Stimulated activated CD8-positive, alpha-beta memory T cell treated with anti-CD3 and anti-CD28 coated beads, Interleukin-15, amount 100 ng/mL, for 24 hours (primary cell): ENCODE data around the gene GALNT17.

Experiments used
- DNase-seq: peaks from one replicate; pipeline ENCODE4 v3.0.0-alpha.2; 2020; ENCODE audit warnings: low read depth

GALNT17 gene

DNA sequence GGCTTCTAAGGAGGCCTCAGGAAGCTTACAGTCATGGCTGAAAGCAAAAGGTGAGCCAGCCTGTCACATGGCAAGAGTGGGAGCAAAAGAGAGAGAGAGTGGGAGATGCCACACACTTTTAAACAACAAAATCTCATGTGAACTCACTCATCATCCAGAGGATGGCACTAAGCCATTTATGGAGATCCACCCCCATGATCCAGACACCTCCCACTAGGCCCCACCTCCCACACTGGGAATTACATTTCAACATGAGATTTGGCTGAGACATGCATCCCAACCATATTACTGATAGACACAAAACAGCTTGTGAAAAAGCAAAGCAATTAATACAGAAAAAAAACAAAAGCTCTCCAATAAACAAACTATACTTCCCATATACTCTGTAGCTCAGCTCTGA lies 210.3 kb downstream of the GALNT17 start:
- no peak for DNase-seq

DNA sequence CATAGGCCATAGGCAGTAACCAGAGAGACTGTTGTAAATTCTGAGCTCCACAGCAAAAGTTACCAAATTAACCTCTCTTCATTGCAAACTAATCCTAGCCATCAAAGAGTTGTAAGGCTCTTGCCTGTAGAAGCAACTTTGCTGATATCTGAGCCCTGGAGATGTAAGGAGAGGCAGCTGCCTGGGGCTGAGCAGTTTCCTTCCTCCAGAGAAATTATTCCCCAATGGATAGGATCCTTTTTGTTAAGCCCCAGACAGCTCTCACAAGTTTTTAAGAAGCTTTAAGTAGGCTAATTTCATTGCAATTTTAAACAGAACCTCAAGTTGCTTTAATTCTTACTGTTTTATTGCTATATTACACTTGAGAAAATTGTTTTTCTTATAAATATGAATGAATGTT lies 211.1 kb downstream of the GALNT17 start:
- no peak for DNase-seq

DNA sequence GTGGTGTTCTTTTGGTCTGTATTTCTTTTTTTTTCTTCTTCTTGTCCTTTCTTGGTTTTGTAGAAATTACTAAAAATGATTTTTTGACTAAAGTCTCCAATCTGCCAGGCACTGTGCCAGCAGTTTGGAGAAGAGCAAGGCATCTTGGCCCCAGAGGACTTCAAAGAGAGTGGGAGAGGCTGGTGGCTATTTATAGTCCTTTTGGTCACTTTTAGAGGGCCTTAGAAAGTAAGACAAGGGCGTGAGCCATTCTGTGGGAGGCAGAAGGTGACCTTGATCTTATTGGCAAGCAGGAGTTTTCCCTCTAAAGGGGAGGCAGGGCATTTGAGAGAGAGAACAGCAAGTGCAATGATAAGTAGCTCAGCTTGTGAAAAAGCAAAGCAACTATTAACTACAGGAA lies 211.9 kb downstream of the GALNT17 start:
- DNase-seq, result no peak

DNA sequence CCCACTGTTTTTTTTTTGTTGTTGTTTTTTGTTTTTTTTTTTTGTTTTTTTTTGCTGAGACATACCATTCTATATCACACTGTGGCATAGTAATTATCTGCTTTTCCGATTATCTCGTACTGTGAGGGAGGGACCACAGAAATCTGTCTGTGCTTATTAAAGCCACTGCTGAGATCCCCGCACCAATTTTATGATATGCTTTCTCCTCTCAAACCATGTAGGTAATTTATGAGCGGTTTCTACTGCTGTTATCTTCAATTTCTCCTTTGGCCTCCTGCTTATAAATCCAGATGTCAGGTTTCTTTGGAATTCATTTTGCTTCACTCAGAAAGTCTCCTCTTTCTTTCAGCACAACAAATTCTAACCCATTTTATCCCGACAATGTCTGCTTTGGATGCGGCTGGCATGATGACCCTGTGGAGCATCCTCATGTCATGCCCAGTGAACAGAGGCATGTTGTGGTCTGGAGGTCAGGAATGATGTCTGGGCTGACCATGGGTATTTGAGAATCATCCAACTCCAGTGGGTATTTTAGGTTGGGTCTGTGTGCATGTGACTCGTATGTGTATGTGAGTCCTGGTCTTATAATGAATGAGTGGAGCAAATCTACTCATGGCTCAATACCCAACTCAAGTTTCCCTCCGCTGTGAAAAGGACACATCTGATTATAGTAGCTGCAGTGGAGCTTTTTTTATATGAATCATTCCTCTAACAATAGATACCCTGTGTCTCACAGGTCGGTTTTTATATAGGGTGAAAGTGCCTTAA lies 213.4 kb downstream of the GALNT17 start:
- no peak for DNase-seq

DNA sequence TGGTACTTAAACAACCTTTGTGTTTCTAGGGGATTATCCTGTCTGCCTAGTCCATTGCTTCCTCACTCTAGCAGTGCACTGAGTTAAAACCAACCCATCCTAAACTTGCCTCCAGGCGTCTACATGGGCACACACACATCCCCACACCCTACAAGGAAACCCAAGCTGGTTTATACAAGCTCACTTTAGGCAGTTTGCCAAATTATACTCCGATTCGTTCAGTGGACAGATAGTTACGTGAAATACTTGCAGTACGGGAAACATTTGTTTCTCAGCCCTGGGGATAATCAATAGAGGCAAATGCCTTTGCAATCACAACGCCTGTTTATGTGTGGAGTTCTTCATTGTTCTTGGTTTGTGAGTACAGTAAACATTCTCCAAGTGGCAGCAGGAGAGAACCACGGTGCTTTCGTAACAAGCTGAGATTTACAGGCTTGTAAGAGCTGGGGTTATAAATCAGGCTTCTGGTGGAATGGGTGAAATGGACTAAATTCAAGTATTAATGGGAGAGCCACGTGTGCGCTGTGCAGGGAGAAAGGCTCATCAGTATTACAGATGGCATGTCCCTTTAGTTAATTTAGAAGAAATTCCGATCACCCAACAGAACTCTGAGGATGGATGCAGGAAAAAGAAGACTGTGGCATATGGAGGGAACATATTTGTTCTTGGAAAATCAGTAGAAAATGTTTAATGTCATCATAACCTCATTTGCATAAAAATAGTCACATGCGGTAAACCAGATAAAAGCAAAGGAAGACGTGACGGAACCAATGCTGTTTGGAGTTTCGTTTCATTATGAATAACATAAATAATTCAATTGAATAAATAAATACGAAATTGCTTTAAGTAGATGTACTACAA lies 217.1 kb downstream of the GALNT17 start:
- DNase-seq, result no peak

DNA sequence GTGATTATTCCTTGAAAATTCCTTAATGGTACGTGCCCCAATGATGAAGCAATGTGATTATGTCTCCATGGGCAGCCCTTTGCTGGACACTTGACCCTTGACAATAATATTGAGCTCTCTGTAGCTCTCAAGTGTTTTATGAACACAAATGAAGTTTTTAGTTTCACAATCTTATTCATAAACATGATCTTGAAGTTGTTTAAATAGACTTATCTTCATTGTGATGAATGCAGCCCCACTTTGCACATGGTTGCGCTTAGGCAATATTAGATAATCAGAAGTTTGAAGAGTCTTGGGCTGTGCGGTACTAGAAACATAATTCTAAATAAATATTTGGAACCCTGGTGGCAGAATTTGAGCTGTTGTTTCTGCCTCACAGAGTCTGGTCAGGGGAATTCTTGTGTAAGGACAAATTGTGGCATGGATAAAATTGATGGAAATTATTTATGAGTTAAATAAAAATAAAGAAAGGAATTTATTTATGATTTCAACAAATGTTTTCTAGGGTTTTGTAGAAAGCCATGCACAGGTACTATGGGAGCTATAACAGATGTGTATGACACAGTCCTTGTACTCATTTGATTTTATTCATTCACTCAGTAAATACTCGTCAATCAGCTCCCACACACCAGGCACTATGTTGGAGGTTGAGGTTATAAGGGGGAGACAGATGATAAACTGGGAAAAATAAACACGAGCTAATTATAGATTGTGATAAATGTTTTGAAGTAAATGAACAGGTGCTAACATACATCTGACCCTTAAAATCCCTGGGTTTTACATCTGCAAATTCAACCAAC lies 217.9 kb downstream of the GALNT17 start:
- DNase-seq, result no peak

DNA sequence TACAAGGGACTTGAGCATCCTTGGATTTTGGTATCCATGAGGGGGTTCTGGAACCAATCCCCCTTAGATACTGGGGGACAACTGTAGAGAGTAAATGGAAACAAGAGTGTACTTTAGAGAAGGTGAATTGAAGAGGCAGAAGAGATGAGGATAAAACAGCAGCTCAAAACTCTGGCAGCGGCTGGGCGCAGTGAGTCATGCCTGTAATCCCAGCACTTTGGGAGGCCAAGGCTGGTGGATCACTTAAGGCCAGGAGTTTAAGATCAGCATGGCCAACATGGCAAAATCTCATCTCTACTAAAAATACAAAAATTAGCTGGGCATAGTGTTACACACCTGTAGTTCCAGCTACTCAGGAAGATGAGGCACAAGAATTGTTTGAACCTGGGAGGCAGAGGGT lies 218.7 kb downstream of the GALNT17 start:
- no peak for DNase-seq

DNA sequence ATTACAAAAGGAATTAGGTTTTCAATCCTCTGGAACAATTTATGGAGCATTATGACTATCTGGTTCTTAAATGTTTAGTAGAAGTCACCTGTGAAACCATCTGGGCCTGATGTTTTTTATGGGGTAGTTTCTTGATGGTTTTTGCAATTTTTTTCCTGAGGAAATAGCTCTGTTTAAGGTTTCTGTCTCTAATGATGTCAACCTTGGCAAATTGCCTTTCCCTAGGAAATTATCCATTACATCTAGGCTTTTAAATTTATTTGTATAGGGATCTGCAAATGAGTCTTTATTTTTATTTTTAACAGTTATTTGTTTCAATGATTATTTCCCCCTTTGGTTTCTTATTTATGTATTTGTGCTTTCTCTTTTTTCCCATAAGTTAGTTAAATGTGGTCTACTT lies 222.8 kb downstream of the GALNT17 start:
- DNase-seq, result no peak

DNA sequence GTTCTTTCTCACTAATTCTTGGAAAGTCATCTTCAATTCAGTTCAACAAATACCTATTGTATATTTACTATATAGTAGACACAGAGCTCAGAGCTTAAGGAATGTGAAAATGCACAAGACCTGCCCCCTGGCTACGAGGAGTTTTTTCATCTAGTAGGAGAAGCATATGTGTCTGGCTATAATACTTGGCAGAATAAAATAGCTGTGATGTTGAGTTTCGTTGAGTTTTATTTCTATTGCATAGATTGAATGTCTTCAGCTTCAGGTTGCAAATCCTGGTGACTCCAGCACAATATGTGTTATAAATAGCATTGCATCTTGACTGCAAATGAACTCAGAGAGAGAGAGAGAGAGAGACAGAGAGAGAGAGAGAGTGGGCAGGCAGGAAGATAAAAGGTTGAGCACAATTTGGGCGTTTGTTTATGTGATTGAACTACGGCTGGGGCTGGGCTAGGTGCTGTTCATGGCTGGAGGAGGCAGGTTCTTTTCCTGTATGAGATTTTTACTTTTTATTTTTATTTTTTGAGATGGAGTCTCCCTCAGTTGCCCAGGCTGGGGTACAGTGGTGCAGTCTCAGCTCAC lies 229.6 kb downstream of the GALNT17 start:
- no peak for DNase-seq

DNA sequence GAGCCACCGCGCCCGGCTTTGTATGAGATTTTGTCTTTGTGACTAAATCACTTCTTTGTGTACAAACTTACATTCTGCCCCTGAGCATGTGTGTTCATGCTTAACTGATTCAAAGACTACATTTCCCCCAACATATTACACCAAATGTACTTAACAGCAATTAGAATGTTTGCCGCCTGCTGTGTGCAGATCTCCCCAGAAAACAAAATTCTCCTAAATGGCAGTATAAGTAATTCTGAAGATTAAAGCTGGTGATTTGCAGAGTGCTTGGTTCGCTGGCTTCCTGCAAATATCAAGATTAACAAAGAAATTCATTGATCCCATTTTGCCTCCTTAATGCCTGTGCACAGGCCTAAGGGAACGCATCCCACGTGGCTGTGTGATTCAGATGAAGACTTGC lies 230.3 kb downstream of the GALNT17 start:
- DNase-seq, result no peak

DNA sequence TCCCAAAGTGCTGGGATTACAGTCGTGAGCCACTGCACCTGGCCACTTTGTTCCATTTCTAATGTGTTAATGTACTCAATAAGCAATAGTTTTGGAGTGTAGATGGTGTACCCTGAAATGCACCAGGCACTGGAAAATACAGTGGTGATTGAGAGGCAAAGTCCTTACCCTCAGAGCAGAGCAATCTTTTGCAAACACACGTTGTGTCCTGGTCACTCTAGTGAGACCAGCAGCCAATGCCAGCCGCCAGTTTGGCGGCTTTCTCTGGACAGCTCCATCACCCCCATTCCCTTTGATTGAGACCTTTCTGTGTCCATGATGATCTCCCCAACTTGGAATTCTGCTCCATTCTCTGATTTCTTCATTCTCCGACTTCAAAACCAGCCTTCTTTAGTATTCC lies 231.3 kb downstream of the GALNT17 start:
- no peak for DNase-seq

DNA sequence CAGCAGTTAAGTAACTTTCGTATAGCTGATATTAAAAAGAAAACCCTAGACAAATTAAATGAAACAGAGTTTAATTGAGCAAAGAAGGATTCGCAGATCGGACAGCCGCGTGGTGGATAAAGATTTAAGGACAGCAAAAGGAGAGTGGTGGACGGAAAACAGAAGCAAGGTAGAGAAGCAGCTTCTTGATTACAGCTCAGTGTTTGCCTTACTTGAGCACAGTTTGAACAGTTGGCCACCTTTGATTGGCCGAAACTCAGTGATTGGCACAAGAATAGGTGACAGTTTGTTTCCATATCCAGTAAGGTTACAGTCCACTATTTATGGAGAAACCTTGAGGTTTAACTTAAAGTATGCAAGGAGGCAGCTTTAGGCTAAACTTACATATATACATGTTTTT lies 231.7 kb downstream of the GALNT17 start:
- DNase-seq, result no peak

DNA sequence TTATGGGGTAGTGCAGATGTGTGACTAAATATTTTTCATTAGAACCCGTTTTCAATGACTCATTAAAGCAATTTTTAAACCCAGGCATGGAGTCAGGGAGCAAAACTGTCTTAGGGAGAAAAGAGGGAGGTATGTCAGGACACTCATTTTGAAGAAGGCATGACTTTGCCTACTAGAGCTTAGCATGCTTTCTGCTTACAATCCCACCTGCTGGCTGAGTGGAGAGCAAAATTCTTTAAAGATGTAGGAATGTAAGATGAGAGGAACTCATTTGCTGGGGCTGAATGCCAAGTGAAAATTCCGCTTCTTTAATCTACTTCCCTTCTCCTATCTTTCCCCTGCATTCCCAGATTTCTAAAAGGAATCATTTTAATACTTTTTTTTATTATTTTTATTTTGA lies 232.6 kb downstream of the GALNT17 start:
- no peak for DNase-seq

DNA sequence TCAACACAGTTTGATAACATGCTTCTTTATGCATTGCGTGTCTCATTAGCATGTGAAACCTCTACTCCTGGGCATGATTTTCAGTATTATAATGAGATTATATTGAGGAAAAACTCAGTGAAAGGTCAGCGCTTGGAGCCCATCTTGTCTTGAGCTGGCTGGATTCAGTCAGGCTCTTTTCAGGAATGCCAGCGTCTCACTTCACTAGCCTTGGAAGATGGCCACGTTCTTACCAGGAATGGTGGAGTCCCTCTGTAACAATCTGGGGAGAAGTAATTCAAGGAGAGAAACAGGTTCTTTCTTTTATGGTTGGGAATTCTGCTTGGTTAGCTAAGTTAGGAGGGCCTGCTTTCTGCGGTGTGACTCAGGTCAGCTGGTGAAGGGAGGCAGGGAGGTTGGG lies 241.0 kb downstream of the GALNT17 start:
- DNase-seq, result no peak

DNA sequence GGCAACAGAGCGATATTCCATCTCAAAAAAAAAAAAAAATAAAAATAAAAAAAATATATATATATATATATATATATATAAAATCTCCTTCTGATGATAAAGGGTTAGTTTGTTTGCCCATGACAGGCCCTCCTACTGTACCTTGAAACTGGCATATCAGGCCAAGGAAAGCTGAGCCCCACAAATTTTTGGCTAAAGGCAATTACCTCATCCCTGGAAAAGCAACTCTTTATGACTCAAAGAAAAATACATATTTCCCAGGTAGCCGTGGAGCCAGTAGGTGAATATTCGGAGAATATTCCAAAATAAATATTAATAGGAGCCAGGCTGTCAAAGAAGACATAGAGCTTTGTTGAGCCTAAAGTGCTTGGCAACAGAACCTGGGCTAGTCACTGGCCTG lies 245.1 kb downstream of the GALNT17 start:
- DNase-seq, result no peak

DNA sequence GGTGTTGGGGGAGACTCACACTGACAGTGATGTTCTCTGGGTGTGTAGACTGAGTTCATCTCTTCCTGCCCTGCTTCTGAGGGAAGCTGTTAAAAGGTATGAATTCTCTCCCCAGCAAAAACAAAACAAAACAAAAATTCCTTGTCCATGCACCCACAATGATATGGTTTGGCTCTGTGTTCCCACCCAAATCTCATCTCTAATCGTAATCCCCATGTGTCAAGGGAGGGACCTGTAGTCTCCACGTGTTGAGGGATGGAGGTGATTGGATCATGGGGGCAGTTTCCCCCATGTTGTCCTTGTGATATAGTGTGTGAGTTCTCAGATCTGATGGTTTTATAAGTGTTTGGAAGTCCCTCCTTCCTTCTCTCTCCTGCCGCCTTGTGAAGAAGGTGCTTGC lies 245.5 kb downstream of the GALNT17 start:
- no peak for DNase-seq

DNA sequence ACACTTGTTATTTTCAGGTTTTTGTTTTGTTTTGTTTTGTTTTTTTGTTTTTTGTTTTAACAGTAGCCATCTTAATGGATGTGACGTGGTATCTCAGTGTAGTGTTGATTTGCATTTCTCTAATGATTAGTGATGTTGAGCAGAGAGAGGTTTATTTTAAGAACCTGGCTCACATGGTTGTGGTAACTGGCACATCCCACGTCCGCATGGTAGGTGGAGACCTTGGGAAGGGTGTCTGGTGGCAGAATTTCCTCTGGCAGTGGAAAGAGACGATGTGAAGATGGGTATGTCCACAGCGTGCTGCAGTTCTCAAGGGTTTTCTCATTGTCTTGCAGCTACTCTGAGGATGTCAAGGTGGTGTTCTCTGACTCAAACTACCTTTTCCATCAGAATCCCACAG lies 252.2 kb downstream of the GALNT17 start:
- no peak for DNase-seq

DNA sequence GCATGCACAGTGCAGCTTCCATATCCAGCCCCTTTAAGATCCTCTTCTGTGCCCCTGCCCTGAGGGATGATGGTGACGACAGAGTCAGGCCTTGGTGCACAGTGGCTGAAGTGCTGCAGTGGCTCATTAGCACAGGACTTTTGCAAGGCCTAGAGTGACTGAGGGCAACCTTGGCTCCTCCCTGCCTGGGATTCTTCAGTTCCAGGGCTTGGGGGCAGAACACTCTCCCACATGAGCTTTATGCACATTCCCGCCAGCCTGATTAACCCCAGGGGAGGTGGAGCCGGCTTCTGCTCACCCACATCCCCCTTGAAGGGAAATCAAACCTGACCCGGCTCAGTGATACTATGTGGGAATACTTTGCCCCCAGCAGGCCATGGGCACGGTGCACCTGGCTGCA lies 253.4 kb downstream of the GALNT17 start:
- no peak for DNase-seq

DNA sequence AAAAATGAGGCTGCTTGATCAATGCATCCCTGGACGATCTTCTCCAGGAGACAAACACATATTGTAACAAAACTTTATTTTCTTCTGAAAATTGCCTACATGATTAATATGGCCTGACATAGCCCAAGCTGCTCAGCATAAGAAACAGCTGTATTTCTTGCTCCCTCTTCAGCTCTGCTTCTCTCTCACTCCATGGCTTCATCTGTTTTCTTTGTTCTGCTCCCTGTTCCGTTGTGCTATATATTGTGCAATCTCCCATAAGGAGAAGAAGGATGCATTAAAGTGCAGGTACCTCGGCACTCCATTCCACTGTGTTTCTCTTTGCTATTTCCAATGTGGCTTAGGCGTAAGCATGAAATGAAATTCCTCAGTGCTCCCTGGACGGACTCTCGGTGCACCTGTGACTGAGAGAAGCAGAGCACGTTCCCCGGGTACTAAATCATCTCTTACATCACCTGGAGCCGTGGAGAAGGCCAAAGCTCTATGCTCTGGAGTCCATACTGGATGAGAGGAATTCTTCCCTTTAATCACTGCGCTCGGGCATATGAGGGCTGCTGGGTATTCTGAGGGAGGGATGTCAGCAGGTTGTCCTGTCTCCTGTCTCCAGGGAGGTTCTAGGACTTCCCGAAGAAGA lies 254.3 kb downstream of the GALNT17 start:
- no peak for DNase-seq

DNA sequence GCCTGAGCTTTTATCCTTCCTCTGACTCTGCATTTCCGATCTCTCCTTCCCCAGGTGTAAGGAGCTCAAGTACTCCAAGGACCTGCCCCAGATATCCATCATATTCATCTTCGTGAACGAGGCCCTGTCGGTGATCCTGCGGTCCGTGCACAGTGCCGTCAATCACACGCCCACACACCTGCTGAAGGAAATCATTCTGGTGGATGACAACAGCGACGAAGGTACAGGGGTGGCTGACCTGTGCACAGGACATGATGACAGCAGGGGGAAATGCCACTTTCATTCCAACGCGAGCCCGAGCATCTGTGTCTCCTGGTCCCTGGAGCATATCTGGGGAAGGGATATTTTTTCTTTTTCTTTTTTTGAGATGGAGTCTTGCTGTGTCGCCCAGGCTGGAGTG lies 256.2 kb downstream of the GALNT17 start:
- DNase-seq, result no peak

DNA sequence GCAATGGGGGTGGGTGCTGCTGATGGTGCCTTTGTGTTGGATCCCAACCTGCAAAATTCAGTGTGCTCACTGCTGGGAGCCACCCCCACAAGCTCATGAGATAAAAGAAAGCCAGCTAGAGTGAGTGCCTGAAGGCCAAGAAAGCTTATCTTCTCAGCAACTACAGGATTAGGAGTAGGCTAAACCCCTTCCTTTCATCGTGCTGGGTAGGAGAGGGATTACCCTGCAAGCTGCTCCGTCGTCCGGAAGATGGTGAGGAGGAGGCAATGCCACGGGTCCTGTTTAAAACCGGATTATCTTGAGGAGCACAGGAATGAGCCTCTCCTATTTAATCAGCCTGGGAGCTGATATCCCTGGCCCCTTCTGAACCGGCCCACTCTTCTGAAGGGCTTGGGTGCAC lies 258.0 kb downstream of the GALNT17 start:
- DNase-seq, result no peak

DNA sequence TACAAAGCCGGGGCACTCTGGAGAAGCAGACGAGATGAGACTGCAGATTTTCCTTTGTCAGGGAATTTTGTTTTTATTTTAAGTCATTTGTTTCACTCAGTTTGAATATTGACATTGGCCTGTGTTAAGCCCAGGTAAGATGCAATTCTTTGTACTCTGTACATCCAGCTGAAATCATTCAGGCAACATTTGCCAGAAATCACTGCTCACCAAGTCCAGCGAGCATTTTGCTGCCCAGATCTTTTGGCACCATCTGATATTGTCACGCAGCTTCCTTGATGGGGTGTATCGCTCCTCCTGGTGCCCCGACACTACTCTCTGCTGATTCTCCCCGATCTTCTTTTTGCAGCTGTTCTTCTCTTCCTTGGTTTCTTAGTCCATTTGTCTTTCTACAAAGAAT lies 261.7 kb downstream of the GALNT17 start:
- DNase-seq, result no peak
